ENCODE measurements around the gene TCEAL9.

DNA sequence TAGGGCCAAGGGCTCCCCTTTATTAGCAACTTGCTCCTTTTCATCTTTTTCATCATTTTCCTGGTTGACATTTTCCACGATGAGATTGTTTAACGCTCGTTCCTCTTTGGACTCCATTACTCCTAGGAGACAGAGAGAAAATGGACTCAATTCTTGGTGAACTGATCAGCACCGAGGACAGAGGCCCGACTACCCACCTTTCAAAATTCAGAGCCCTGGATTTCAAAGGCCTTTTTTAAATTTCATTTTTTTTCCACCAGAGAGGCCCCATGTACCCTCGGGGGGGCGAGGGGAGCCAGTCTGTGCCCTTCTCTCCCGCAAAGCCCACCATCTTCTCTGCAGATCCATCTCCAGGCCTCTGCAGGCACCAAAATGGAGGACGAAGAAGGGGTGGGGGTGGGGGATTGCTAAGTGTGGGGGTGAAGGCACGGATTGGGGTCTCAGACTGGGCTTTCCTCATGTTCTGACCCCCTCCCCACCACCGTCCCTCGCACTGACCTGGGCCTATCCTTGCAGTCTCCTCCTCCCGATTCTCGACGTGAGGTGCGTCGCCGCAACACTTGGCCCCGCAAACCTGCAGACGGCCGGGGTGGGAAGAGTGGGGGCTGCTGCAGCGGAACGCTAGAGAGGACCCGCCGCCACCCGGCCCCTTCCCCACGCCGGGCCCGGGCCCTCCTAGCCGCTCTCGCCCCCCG is 46.3 kb upstream of the TCEAL9 start:
- TF ChIP-seq, protein P1, sequence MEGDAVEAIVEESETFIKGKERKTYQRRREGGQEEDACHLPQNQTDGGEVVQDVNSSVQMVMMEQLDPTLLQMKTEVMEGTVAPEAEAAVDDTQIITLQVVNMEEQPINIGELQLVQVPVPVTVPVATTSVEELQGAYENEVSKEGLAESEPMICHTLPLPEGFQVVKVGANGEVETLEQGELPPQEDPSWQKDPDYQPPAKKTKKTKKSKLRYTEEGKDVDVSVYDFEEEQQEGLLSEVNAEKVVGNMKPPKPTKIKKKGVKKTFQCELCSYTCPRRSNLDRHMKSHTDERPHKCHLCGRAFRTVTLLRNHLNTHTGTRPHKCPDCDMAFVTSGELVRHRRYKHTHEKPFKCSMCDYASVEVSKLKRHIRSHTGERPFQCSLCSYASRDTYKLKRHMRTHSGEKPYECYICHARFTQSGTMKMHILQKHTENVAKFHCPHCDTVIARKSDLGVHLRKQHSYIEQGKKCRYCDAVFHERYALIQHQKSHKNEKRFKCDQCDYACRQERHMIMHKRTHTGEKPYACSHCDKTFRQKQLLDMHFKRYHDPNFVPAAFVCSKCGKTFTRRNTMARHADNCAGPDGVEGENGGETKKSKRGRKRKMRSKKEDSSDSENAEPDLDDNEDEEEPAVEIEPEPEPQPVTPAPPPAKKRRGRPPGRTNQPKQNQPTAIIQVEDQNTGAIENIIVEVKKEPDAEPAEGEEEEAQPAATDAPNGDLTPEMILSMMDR (IDR thresholded peaks at IDR 0.05), result no peak
- TF ChIP-seq POLR2A (IDR thresholded peaks at IDR 0.05) (no peak), POLR2AphosphoS5 (IDR thresholded peaks at IDR 0.05) (no peak)

Data from transverse colon (tissue), 4 donors.